Activated T-helper 17 cell treated with anti-CD3 and anti-CD28 coated beads, Interleukin-2, amount 50 U/mL, for 72 hours (primary cell): ENCODE measurements around the gene CHAT. TPM values are rescaled to one million over a fixed set of nuclear protein-coding genes. Genes with fewer than 3 reads are reported as not detected.
A peak's percentile ranks its signal among the peaks of the same experiment; 100 is the strongest.

Source experiments
- ATAC-seq: fragments of 150-1000 bp; cut with Tn5 transposase; replicated peaks from 2 replicates; pipeline ENCODE4 v1.10.0; 2021; ENCODE audit warnings: mild to moderate bottlenecking, moderate library complexity
- H3K27ac Mint-ChIP-seq: one replicate; pipeline ENCODE4 v1.8.0; 2022; ENCODE audit warnings: mixed read lengths
- H3K27me3 Mint-ChIP-seq: one replicate; pipeline ENCODE4 v1.8.0; 2022; ENCODE audit warnings: mixed read lengths
- H3K36me3 Mint-ChIP-seq: one replicate; pipeline ENCODE4 v1.8.0; 2022; ENCODE audit warnings: low read depth, mild to moderate bottlenecking, mixed read lengths
- H3K4me1 Mint-ChIP-seq: one replicate; pipeline ENCODE4 v1.8.0; 2022; ENCODE audit warnings: mixed read lengths
- H3K4me3 Mint-ChIP-seq: one replicate; pipeline ENCODE4 v1.8.0; 2022; ENCODE audit warnings: mild to moderate bottlenecking, mixed read lengths
- H3K9me3 Mint-ChIP-seq: one replicate; pipeline ENCODE4 v1.8.0; 2022; ENCODE audit warnings: mixed read lengths
- total RNA-seq, 2 donors: library from RNA; stranded (reverse); gene quantifications; one replicate each; pipeline ENCODE4 v1.2.3, GENCODE V29; 2022

Gene CHAT
- total RNA-seq, 2 donors from 2014 or later, result not detected

DNA sequence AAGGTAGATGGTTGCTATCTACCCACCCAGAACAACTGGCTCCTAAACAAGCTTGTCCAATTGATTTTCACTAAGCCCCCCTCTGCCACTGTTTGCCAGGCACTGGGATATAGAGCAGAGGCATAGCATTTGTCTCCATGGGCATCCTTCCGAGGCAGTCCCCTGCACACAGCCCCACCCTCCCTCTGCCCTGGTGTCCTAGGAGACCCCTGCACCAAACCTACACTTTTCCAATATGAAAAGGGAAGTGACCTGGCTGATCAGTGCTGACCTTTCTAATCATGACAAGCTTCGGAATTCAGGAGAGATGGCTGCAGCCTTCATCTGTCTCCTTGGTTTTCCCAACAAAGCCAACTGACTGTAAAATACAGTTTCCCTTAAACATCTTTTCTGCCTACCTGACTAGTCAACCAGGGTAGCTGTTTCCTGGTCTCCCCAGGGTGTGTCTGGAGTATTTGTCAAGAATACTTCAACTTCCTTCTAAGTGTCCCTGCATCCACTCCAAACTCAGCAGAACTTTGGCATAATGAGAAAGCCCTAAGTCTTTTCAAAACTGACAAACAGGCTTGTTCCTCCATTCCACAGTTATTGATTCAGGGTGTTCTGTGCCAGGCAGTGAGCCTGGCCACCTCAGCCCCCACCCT lies 11.3 kb upstream of the CHAT start:
- no peak overlapping the region for H3K4me3 Mint-ChIP-seq
- no peaks in the 10 kb centered on the region for H3K4me1 Mint-ChIP-seq
- peaks cover 40% of the 10 kb centered on the region for H3K27me3 Mint-ChIP-seq
- ATAC-seq, result no peak
- H3K36me3 Mint-ChIP-seq, result no peaks in the 10 kb centered on the region
- H3K9me3 Mint-ChIP-seq, result peaks cover 4% of the 10 kb centered on the region
- no peak overlapping the region for H3K27ac Mint-ChIP-seq

DNA sequence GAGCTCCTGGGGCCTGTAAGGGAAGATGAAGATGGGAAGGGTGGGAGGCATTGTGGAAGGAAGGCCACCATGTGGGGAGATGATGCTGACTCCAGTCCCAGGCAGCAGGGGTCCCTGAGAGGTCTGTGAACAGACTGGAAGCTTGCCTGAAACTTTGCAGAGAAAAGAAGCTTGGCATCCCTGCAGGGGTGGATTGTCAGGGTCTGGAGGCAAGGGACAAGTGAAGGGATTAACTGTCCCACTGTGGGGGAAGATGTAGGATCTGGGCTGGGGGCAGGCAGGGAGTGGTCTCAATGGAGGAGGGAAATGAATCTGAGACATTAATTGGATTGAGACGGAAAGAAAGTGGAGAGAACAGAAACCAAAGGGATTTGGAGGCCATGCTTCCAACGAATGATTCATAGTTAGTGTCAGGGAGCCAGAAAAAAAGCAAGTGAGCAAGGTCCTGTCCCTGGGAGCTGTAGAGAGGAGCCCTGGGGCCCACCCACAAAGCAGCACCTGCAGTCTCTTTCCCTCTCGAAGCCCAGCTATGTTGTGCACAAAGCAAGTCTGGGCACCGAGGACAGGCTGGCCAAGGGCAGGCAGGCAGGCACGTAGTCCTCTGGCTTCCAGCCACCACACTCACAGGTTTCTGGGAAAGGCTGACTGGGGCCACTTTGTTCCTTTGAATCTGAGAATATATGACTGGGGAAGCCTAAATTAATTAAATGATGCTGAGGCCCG lies 8.5 kb upstream of the CHAT start:
- Mint-ChIP-seq H3K4me3 (no peak overlapping the region), H3K27me3 (peaks cover 50% of the 10 kb centered on the region), H3K4me1 (no peaks in the 10 kb centered on the region), H3K27ac (no peak overlapping the region), H3K36me3 (no peaks in the 10 kb centered on the region), H3K9me3 (peaks cover 4% of the 10 kb centered on the region)
- ATAC-seq, result no peak

DNA sequence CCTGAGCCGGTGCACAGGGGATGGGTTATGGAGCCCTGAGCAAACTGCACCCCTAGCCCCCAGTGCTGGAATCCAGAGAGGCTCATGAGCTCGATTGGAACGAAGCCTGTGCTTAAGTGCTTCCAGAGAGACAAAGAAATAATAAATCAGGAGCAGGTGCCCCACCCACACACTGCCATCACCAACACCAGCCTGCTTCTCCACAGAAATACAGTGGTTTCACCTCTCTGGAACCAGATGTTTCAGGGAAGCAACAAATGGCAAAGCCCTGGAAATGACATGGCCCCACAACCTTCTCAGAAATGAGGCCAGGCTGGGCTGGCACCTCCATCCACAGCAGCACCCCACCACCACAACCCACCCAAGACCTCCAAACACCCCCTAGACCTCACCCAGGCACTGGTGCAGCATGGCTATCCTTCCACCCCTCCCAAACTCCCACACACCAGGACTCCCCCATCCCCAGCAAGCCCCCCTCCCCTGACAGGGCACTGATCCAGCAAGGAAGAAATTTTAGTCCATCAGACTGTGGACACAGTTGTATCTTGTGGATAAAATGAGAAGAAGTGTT lies 7.8 kb upstream of the CHAT start:
- no peaks in the 10 kb centered on the region for H3K36me3 Mint-ChIP-seq
- no peak overlapping the region for H3K27ac Mint-ChIP-seq
- no peak for ATAC-seq
- peaks cover 4% of the 10 kb centered on the region for H3K9me3 Mint-ChIP-seq
- peaks cover 50% of the 10 kb centered on the region for H3K27me3 Mint-ChIP-seq
- no peak overlapping the region for H3K4me3 Mint-ChIP-seq
- no peaks in the 10 kb centered on the region for H3K4me1 Mint-ChIP-seq

DNA sequence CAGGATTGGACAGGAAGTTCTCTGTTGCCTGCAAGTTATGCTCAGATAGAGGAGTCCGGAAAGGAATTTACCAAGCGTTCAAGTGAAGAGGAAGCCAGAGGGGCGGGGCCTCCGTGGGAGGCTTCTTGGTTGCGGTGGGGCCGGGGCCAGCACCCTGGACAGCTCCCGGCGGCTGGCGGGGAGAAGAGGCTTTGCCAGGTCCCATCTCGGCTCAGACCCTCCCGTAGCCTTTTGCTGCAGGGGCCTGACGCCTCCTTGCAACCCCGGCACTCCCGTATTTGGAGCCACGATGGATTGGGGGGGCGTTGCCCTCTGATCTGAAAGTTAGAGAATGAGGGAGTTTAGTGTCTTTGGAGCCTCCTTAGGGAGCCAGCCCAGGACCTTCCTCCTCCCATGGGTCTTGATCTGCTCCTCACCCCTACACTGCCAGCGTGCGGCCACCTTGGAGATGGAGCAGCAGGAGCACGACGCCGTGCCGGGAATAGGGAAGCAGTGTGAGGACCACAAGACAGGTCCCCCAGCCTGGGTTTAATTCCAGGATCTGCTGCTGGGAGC lies 6.8 kb upstream of the CHAT start:
- Mint-ChIP-seq H3K36me3 (peaks cover 5% of the 10 kb centered on the region), H3K4me3 (no peak overlapping the region), H3K9me3 (peaks cover 4% of the 10 kb centered on the region), H3K4me1 (no peaks in the 10 kb centered on the region), H3K27me3 (peaks cover 57% of the 10 kb centered on the region), H3K27ac (no peak overlapping the region)
- peak; percentile 52 for ATAC-seq

DNA sequence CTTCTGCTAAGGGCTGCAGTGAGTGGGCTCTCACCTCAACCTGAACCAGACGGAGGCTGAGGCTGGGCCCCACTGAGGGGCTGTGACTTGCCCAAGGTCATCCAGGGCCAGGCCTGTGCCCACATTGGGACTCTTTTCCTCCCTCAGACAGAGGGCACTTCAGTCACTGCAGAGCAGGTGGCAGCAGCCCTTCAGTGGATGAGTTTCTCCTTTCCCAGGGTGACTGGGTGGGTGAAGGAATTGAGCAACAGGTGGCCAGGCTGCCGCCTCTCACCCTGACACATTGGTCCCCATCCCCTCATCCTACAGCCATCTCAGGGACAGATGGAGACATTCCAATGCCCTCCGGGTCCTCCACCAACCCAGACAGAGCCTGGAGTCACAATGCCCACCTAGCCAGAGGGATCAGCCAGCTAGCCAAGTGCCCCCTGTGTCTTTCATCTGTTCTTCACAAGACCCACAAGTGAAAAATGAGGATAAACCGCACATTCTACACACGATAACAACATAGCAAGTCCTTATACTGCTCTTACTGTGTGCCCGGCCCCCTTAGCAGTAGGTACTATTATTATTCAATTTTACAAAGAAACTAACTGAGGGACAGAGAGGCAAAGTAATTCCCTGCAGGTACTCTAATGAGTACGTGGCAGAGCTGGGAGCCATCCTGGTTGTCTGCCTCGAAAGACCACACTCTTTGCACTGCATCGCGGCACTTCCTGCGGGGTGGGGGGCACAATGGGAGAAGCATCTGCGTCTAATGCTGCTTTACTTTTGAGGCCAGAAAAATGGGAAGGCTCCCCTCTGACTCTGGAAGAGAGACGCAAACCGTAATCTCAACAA lies 5.5 kb upstream of the CHAT start:
- peaks cover 15% of the 10 kb centered on the region for H3K36me3 Mint-ChIP-seq
- no peak overlapping the region for H3K4me3 Mint-ChIP-seq
- no peak for ATAC-seq
- no peak overlapping the region for H3K27ac Mint-ChIP-seq
- H3K4me1 Mint-ChIP-seq, result peaks cover 4% of the 10 kb centered on the region
- H3K27me3 Mint-ChIP-seq, result peaks cover 57% of the 10 kb centered on the region
- peaks cover 4% of the 10 kb centered on the region for H3K9me3 Mint-ChIP-seq

DNA sequence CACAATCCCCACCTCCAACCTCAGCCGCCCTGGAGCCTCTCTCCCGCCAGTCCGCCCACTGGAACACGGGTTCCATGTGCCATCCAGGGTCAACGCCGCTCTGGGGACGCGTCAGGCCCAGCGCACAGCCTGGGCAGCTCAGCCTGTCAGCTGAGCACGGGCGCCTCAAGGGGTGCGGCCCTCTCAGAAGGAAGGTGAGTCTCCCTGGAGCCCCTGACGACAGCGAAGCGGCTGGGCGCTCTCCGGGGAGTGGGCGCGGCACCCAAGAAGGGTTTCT lies 4.9 kb upstream of the CHAT start:
- no peak for ATAC-seq
- Mint-ChIP-seq H3K4me1 (peaks cover 4% of the 10 kb centered on the region), H3K4me3 (no peak overlapping the region), H3K9me3 (peaks cover 4% of the 10 kb centered on the region), H3K36me3 (peaks cover 15% of the 10 kb centered on the region), H3K27me3 (peaks cover 59% of the 10 kb centered on the region), H3K27ac (no peak overlapping the region)

DNA sequence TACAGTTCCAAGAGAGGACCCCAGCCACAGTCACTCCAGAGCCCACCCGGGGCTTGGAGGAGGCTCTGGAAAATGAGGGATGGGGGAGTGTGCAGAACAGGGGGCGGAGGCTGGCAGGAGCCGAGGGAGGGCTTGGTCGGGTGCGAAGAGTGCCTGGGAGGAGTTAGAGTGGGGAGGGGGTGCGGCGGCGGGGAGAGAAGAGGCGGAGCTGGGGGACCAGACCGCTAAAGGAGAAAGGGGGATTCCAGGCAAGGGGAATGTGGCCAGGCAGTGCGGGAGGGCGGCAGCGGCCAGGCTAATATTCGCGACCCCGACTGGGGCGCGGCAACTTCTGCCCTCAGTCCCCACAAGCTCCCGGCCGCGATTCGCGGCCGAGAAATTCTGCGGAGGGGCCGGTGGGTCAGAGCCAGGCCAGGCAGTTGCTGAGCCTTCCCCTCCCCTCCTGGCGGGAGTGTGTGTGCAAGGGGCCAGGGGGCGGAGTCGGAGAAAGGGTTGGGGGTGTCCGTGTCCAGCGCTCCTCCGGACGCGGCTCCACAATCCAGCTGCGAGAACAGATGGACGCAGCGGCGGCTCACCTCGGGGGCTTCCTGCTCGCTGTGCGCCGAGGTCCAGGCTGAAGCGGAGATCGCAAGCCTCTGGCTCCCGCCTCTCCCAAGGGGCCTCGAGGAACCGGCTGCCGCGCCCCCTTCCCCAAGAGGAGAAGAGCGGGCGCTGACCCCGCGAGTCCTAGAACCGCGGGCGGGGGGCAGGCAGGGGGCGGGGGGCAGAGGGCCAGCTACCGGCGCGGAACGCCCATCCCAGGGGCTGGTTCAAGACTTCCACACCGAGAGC lies 4.3 kb upstream of the CHAT start:
- Mint-ChIP-seq H3K4me1 (peaks cover 4% of the 10 kb centered on the region), H3K27ac (no peak overlapping the region), H3K27me3 (peaks cover 56% of the 10 kb centered on the region), H3K36me3 (peaks cover 15% of the 10 kb centered on the region), H3K9me3 (peaks cover 4% of the 10 kb centered on the region), H3K4me3 (no peak overlapping the region)
- no peak for ATAC-seq

DNA sequence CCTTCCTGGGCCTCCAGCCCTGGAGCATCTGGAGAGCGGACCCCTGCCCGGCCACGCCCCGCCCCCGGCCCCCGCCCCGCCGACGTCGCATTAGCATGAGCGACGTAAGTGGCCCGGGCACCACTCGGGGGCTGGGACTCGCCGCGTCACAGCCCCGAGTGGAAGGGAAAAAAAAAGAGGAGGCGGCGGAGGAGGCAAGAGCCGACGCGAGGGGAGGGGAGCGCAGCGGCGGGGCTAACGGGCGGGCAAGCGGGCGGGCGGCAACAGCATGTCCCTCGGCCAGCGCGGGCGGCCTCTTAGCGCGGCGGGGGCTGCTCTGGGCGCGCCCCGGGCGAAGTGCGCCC lies 3.8 kb upstream of the CHAT start, which contains the start of gene SLC18A3:
TSS of gene SLC18A3 (plus strand) at position 197 of the 344 bp plus-strand sequence. CDS start 431 bp downstream, outside the sequence.
- Mint-ChIP-seq H3K27me3 (peaks cover 55% of the 10 kb centered on the region), H3K4me3 (no peak within 1 kb of the TSS), H3K9me3 (peaks cover 4% of the 10 kb centered on the region), H3K4me1 (peaks cover 4% of the 10 kb centered on the region), H3K36me3 (peaks cover 15% of the 10 kb centered on the region), H3K27ac (no peak within 1 kb of the TSS)
- no peak for ATAC-seq

DNA sequence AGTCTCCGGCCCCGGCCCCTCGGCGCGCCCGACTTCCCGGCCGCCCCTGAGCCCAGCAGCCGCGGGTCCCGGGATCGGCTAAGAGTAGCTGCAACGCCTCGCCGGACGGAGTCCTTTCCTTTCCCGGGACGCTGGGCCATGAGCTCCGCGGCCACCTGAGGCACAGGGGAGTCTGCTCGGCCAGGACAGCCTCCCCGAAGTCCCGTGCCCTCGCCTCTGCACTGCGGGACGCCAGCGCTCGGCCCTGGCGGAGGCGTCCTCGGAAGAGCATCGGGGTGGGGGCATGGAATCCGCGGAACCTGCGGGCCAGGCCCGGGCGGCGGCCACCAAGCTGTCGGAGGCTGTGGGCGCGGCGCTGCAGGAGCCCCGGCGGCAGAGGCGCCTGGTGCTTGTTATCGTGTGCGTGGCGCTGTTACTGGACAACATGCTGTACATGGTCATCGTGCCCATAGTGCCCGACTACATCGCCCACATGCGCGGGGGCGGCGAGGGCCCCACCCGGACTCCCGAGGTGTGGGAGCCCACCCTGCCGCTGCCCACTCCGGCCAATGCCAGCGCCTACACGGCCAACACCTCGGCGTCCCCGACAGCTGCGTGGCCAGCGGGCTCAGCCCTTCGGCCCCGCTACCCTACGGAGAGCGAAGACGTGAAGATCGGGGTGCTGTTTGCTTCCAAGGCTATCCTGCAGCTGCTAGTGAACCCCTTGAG lies 3.2 kb upstream of the CHAT start:
- H3K4me3 Mint-ChIP-seq, result no peak overlapping the region
- peaks cover 15% of the 10 kb centered on the region for H3K36me3 Mint-ChIP-seq
- peaks cover 4% of the 10 kb centered on the region for H3K4me1 Mint-ChIP-seq
- H3K27me3 Mint-ChIP-seq, result peaks cover 56% of the 10 kb centered on the region
- no peak overlapping the region for H3K27ac Mint-ChIP-seq
- no peaks in the 10 kb centered on the region for H3K9me3 Mint-ChIP-seq
- ATAC-seq, result no peak

DNA sequence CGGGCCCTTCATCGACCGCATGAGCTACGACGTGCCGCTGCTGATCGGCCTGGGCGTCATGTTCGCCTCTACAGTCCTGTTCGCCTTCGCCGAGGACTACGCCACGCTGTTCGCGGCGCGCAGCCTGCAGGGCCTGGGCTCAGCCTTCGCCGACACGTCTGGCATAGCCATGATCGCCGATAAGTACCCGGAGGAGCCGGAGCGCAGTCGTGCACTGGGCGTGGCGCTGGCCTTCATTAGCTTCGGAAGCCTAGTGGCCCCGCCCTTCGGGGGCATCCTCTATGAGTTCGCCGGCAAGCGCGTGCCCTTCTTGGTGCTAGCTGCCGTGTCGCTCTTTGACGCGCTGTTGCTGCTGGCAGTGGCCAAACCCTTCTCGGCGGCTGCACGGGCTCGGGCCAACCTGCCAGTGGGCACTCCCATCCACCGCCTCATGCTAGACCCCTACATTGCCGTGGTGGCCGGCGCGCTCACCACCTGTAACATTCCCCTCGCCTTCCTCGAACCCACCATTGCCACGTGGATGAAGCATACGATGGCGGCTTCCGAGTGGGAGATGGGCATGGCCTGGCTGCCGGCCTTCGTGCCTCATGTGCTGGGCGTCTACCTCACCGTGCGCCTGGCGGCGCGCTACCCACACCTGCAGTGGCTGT lies 2.5 kb upstream of the CHAT start:
- peaks cover 4% of the 10 kb centered on the region for H3K4me1 Mint-ChIP-seq
- no peak overlapping the region for H3K27ac Mint-ChIP-seq
- no peak for ATAC-seq
- H3K27me3 Mint-ChIP-seq, result peaks cover 59% of the 10 kb centered on the region
- no peak overlapping the region for H3K4me3 Mint-ChIP-seq
- no peaks in the 10 kb centered on the region for H3K9me3 Mint-ChIP-seq
- H3K36me3 Mint-ChIP-seq, result peaks cover 15% of the 10 kb centered on the region

DNA sequence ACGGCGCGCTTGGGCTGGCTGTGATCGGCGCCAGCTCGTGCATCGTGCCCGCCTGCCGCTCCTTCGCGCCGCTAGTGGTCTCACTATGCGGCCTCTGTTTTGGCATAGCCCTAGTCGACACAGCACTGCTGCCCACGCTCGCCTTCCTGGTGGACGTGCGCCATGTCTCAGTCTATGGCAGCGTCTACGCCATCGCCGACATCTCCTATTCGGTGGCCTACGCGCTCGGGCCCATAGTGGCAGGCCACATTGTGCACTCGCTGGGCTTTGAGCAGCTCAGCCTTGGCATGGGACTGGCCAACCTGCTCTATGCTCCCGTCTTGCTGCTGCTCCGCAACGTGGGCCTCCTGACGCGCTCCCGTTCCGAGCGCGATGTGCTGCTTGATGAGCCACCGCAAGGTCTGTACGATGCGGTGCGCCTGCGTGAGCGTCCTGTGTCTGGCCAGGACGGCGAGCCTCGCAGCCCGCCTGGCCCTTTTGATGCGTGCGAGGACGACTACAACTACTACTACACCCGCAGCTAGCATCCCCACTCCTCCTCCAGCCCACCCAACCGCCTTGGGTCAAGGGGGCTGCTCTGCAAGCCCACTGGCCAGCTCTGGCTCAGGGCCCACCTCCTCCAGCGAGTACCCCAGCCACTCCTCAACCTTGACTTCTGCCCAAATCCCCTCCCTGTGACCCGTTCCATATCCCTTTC lies 1.9 kb upstream of the CHAT start:
- Mint-ChIP-seq H3K4me1 (peaks cover 4% of the 10 kb centered on the region), H3K27ac (no peak overlapping the region), H3K4me3 (no peak overlapping the region), H3K36me3 (peaks cover 15% of the 10 kb centered on the region), H3K27me3 (peaks cover 59% of the 10 kb centered on the region), H3K9me3 (no peaks in the 10 kb centered on the region)
- ATAC-seq, result no peak

DNA sequence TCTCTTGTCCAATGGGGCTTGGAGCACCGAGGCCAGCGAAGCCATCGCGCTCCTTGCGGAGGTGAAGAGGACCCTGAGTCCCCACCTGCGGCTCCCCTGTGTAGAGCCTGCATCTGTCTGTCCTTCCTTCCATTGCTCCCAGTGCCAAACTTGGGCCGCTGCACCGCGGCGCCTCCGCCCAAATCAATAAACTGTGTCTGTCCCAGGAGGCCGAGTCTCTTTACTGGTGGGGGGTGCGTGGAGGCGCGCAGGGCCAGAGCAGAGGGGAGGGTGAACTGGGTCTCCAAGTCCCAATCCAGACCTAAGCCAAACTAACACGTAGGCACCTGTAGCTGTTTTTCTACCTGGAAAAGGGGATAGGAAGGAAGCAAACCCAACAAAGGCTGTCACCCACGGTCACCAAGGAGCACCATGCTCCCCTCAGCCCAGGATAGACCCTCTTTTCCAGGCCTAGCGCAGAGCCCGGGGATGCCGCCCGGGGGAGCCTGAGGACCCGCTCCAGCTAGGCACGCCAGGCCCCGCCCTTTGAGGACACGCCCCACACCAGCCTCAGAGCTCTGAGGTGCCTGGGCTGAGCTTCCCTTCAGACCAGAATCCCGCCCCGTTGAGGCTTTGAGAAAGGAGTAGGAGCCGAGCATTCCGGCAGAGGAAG lies 1.2 kb upstream of the CHAT start:
- Mint-ChIP-seq H3K4me3 (no peak overlapping the region), H3K27ac (no peak overlapping the region), H3K9me3 (no peaks in the 10 kb centered on the region), H3K36me3 (peaks cover 15% of the 10 kb centered on the region), H3K4me1 (peaks cover 4% of the 10 kb centered on the region), H3K27me3 (peaks cover 64% of the 10 kb centered on the region)
- ATAC-seq, result no peak
